GM23338 (cell line): ENCODE measurements around the gene GNG7.

ENCODE experiments used
- CREB1 ChIP-seq: fragments of 250-450 bp; sonication (Bioruptor Pico); IDR thresholded peaks from 2 replicates; pipeline ENCODE4 v1.5.0; 2020; ENCODE audit warnings: low read depth, mild to moderate bottlenecking, moderate library complexity
- CTCF ChIP-seq, 2 experiments: fragments of 200-600 bp in 1 of 2; sonication (generic) in 1 of 2; conservative IDR thresholded peaks; 2 replicates each; pipeline versions ENCODE4 v1.5.1 to v1.6.1; 2016 to 2017; ENCODE audit warnings: antibody characterized with exemption in 2 of 2, low read depth in 2 of 2, mild to moderate bottlenecking in 2 of 2, moderate library complexity in 1 of 2
- EZH2 ChIP-seq: fragments of 200-600 bp; sonication (generic); IDR thresholded peaks from one replicate; pipeline ENCODE4 v1.8.0; 2017; ENCODE audit warnings: antibody characterized with exemption, mild to moderate bottlenecking, low read depth; ENCODE audit not compliant: unreplicated experiment
- EZH2phosphoT487 ChIP-seq: fragments of 200-600 bp; sonication (generic); IDR thresholded peaks from one replicate; pipeline ENCODE4 v1.8.1; 2018; ENCODE audit warnings: antibody characterized with exemption; ENCODE audit not compliant: unreplicated experiment
- NANOG ChIP-seq: IDR thresholded peaks from 2 replicates; pipeline ENCODE4 v1.6.1; 2016; ENCODE audit warnings: antibody characterized with exemption, borderline replicate concordance
- POLR2AphosphoS5 ChIP-seq: IDR thresholded peaks from 2 replicates; pipeline ENCODE4 v1.6.1; 2016; ENCODE audit warnings: antibody characterized with exemption, low read depth
- REST ChIP-seq: IDR thresholded peaks from one replicate; pipeline ENCODE4 v1.6.1; 2018; ENCODE audit warnings: antibody characterized with exemption; ENCODE audit not compliant: unreplicated experiment
- STAT1 ChIP-seq: IDR thresholded peaks from one replicate; pipeline ENCODE4 v1.6.1; 2016; ENCODE audit warnings: antibody characterized with exemption; ENCODE audit not compliant: unreplicated experiment
- ZNF331 ChIP-seq: fragments of 250-450 bp; sonication (Bioruptor Pico); IDR thresholded peaks from 2 replicates; pipeline ENCODE4 v1.5.0; 2020; ENCODE audit warnings: low read depth, mild to moderate bottlenecking, moderate library complexity

GRCh38 chr19:2668175-2668763 is 34.2 kb downstream of the GNG7 start:
- no peak for TF ChIP-seq CTCF (conservative IDR thresholded peaks at IDR 0.05; ENCODE audit: low read depth in 2 of 2)
- no peak for TF ChIP-seq EZH2phosphoT487
- TF ChIP-seq POLR2AphosphoS5, result no peak
- no peak for TF ChIP-seq CREB1 (CRISPR knock-in tag)
- TF ChIP-seq REST, result no peak
- TF ChIP-seq EZH2, result no peak
- no peak for TF ChIP-seq ZNF331 (CRISPR knock-in tag)
- no peak for TF ChIP-seq NANOG
- no peak for TF ChIP-seq STAT1
